H9 (cell line): ENCODE data around the gene ERVV-1. TPM values are rescaled to one million over a fixed set of nuclear protein-coding genes. Genes with fewer than 3 reads are reported as not detected.
A peak's percentile ranks its signal among the peaks of the same experiment; 100 is the strongest.

Source experiments
- DNase-seq: peaks from one replicate; pipeline ENCODE4 v3.0.0-alpha.2; 2017
- H2AFZ ChIP-seq: one replicate; pipeline ENCODE4 v1.6.1; 2013; ENCODE audit warnings: mild to moderate bottlenecking, low read length, control low read depth, moderate library complexity
- H2AK5ac ChIP-seq: 2 replicates; pipeline ENCODE4 v1.6.1; 2013; ENCODE audit warnings: low read length, control low read depth, mixed read lengths; ENCODE audit not compliant: insufficient read length
- H2BK120ac ChIP-seq: one replicate; pipeline ENCODE4 v1.6.1; 2013; ENCODE audit warnings: low read depth, mild to moderate bottlenecking, low read length, control low read depth, inconsistent platforms; ENCODE audit not compliant: poor library complexity, severe bottlenecking
- H2BK12ac ChIP-seq: 2 replicates; pipeline ENCODE4 v1.6.1; 2013; ENCODE audit warnings: low read length, control low read depth, mixed read lengths, low read depth; ENCODE audit not compliant: insufficient read length
- H2BK15ac ChIP-seq: 2 replicates; pipeline ENCODE4 v1.6.1; 2013; ENCODE audit warnings: low read depth, low read length, control low read depth
- H2BK20ac ChIP-seq: one replicate; pipeline ENCODE4 v1.6.1; 2013; ENCODE audit warnings: low read depth, mild to moderate bottlenecking, low read length, control low read depth, inconsistent platforms; ENCODE audit not compliant: poor library complexity, severe bottlenecking
- H2BK5ac ChIP-seq: 2 replicates; pipeline ENCODE4 v1.6.1; 2013; ENCODE audit warnings: low read length, control low read depth, mixed read lengths; ENCODE audit not compliant: insufficient read length
- H3K14ac ChIP-seq: 2 replicates; pipeline ENCODE4 v1.6.1; 2013; ENCODE audit warnings: low read length, control low read depth; ENCODE audit not compliant: insufficient read depth
- H3K18ac ChIP-seq: 2 replicates; pipeline ENCODE4 v1.6.1; 2013; ENCODE audit warnings: low read depth, mild to moderate bottlenecking, mixed read lengths, low read length, control low read depth; ENCODE audit not compliant: insufficient read length
- H3K23ac ChIP-seq: 2 replicates; pipeline ENCODE4 v1.6.1; 2013; ENCODE audit warnings: low read length, control low read depth, mixed read lengths, low read depth; ENCODE audit not compliant: insufficient read length
- H3K23me2 ChIP-seq: 2 replicates; pipeline ENCODE4 v1.6.1; 2013; ENCODE audit warnings: low read depth, mild to moderate bottlenecking, mixed read lengths, low read length, control low read depth; ENCODE audit not compliant: insufficient read length, poor library complexity, severe bottlenecking
- H3K27ac ChIP-seq: 2 replicates; pipeline ENCODE4 v1.5.1; 2013; ENCODE audit warnings: low read length, control low read depth, mixed read lengths, low read depth; ENCODE audit not compliant: insufficient read length
- H3K27me3 ChIP-seq: 2 replicates; pipeline ENCODE4 v1.6.1; 2013; ENCODE audit warnings: low read length, control low read depth, inconsistent platforms; ENCODE audit not compliant: insufficient read depth
- H3K4ac ChIP-seq: 2 replicates; pipeline ENCODE4 v1.6.1; 2013; ENCODE audit warnings: low read depth, mild to moderate bottlenecking, control low read depth, inconsistent platforms, low read length, moderate library complexity
- H3K4me1 ChIP-seq: 2 replicates; pipeline ENCODE4 v1.6.1; 2013; ENCODE audit warnings: low read length, control low read depth, inconsistent platforms; ENCODE audit not compliant: insufficient read depth
- H3K4me2 ChIP-seq: 2 replicates; pipeline ENCODE4 v1.6.1; 2013; ENCODE audit warnings: low read length, control low read depth, mixed read lengths; ENCODE audit not compliant: insufficient read length, insufficient read depth
- H3K56ac ChIP-seq: 2 replicates; pipeline ENCODE4 v1.6.1; 2013; ENCODE audit warnings: low read depth, mild to moderate bottlenecking, mixed read lengths, low read length, control low read depth; ENCODE audit not compliant: insufficient read length
- H3K79me1 ChIP-seq: 2 replicates; pipeline ENCODE4 v1.6.1; 2013; ENCODE audit warnings: low read depth, mild to moderate bottlenecking, moderate library complexity, low read length, control low read depth, inconsistent platforms; ENCODE audit not compliant: insufficient read depth, poor library complexity, severe bottlenecking
- H3K79me2 ChIP-seq: 2 replicates; pipeline ENCODE4 v1.6.1; 2013; ENCODE audit warnings: low read length, control low read depth, inconsistent platforms; ENCODE audit not compliant: insufficient read depth
- H3K9ac ChIP-seq: 2 replicates; pipeline ENCODE4 v1.6.1; 2013; ENCODE audit warnings: low read length, control low read depth, mixed read lengths; ENCODE audit not compliant: insufficient read length; ENCODE audit errors: extremely low read depth
- H3K9me3 ChIP-seq: one replicate; pipeline ENCODE4 v1.6.1; 2013; ENCODE audit warnings: low read depth, low read length, inconsistent platforms; ENCODE audit not compliant: control insufficient read depth
- H3T11ph ChIP-seq: one replicate; pipeline ENCODE4 v1.6.1; 2013; ENCODE audit warnings: mild to moderate bottlenecking, low read length, control low read depth, inconsistent platforms
- H4K20me1 ChIP-seq: one replicate; pipeline ENCODE4 v1.6.1; 2013; ENCODE audit not compliant: control insufficient read depth, insufficient read length, insufficient read depth
- H4K5ac ChIP-seq: 2 replicates; pipeline ENCODE4 v1.6.1; 2013; ENCODE audit warnings: low read depth, mild to moderate bottlenecking, mixed read lengths, low read length, control low read depth; ENCODE audit not compliant: insufficient read length
- H4K8ac ChIP-seq: replicated peaks from 2 replicates; pipeline ENCODE4 v1.6.1; 2013; ENCODE audit warnings: low read length, control low read depth, mixed read lengths, low read depth; ENCODE audit not compliant: insufficient read length
- H4K91ac ChIP-seq: 2 replicates; pipeline ENCODE4 v1.6.1; 2013; ENCODE audit warnings: low read depth, mild to moderate bottlenecking, moderate library complexity, mixed read lengths, low read length, control low read depth; ENCODE audit not compliant: insufficient read length
- H3K27ac Mint-ChIP-seq, 3 experiments: 2 replicates in 2 of 3; 3 replicates in 1 of 3; pipeline ENCODE4 v1.8.0; 2020 to 2021; ENCODE audit warnings: mixed read lengths in 3 of 3, mild to moderate bottlenecking in 1 of 3, moderate library complexity in 1 of 3
- H3K27me3 Mint-ChIP-seq: 2 replicates; pipeline ENCODE4 v1.8.0; 2021; ENCODE audit warnings: low read depth, mild to moderate bottlenecking, moderate library complexity, mixed read lengths
- H3K36me3 Mint-ChIP-seq, 3 experiments: 2 replicates in 2 of 3; 3 replicates in 1 of 3; pipeline ENCODE4 v1.8.0; 2020 to 2021; ENCODE audit warnings: low read depth in 3 of 3, mixed read lengths in 3 of 3; ENCODE audit not compliant: insufficient read depth in 1 of 3
- H3K4me1 Mint-ChIP-seq, 2 experiments: 2 replicates each; pipeline ENCODE4 v1.8.0; 2020; ENCODE audit warnings: mixed read lengths in 2 of 2
- H3K4me3 Mint-ChIP-seq, 2 experiments: 2 replicates in 1 of 2; 3 replicates in 1 of 2; pipeline ENCODE4 v1.8.0; 2020 to 2021; ENCODE audit warnings: mild to moderate bottlenecking in 2 of 2, mixed read lengths in 2 of 2, moderate library complexity in 1 of 2
- H3K9me3 Mint-ChIP-seq, 2 experiments: 2 replicates in 1 of 2; 3 replicates in 1 of 2; pipeline ENCODE4 v1.8.0; 2020; ENCODE audit warnings: mild to moderate bottlenecking in 2 of 2, mixed read lengths in 2 of 2, moderate library complexity in 1 of 2
- WGBS: extraction: QIAGEN DNeasy Blood & Tissue Kit; methylation state at CpG from one replicate; pipeline ENCODE4 v1.1.7; 2013; ENCODE audit warnings: missing lambda C conversion rate, low lambda C conversion rate, mixed read lengths; ENCODE audit not compliant: insufficient read length; ENCODE audit errors: extremely low coverage; 5-methylcytosine and 5-hydroxymethylcytosine counted together
- total RNA-seq: library from RNA; stranded (reverse); gene quantifications from 2 replicates; pipeline ENCODE4 v1.2.1, GENCODE V29; 2021
- TF ChIP-seq, protein P1 (sequence below): fragments of 200-600 bp; sonication (generic); conservative IDR thresholded peaks from 3 replicates; pipeline ENCODE4 v1.8.0; 2021; ENCODE audit warnings: antibody characterized with exemption, mild to moderate bottlenecking

The ERVV-1 gene
- total RNA-seq, 1 experiment from 2014 or later: not detected

DNA sequence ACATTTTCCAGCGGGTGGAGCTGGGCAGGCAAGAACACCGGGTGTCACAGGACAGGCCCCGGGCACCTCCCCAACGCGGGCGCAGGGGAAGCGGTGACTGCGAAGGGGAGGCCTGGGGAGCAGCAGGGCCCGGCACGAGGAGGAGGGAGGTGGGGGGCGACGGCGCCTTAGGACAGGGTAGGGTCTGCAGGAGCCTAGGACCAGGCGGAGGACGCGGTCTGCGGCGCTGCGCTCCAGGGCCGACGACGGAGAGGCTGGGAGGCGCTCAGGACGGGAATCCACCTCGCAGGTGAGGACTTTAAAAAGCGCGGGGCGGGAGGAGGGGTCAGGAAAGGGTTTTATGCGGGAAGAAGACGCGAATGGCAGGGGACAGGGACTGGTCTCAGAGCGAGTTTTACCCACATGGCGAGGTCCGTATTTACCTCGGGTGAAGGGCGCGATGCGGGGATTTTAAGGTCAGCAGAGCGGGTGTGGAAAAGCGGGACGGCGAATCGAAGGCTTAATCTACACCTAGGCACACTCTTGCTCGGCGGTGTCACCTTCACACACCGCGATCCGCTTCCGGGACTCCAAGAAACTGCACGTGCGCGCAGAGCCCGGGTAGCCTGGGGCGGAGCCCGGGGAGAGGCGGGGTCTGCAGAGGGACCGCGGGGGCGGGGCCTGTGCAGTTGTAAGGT lies 44.3 kb downstream of the ERVV-1 start:
- H3K4me1 Mint-ChIP-seq: peaks cover 3 to 8% of the 10 kb centered on the region in 2 experiments
- H3K27ac Mint-ChIP-seq: peak overlapping the region in 2 of 3 experiments; percentile 91 to 96; a peak in 3 of 7 replicates
- peaks cover 3 to 15% (median 6%) of the 10 kb centered on the region in 3 experiments; a peak in 6 of 7 replicates for H3K36me3 Mint-ChIP-seq

More for the DNA sequence above, 44.3 kb downstream of the ERVV-1 start:
- H4K5ac ChIP-seq: no peak overlapping the region
- Mint-ChIP-seq H3K9me3 (peaks cover 29 to 42% of the 10 kb centered on the region in 2 experiments), H3K27me3 (peaks cover 38% of the 10 kb centered on the region), H3K4me3 (peak overlapping the region; percentile 85 to 86)
- no peak overlapping the region for H2AK5ac ChIP-seq
- peak; percentile 83 for DNase-seq
- no peak overlapping the region for H2BK5ac ChIP-seq
- H3K23me2 ChIP-seq: peaks cover 11% of the 10 kb centered on the region
- no peaks in the 10 kb centered on the region for H4K20me1 ChIP-seq
- no peak overlapping the region for H4K8ac ChIP-seq
- peak overlapping the region; percentile 33 for H2BK12ac ChIP-seq
- peak overlapping the region; percentile 85 for H3K4me2 ChIP-seq
- H3K27ac ChIP-seq: no peak overlapping the region
- no peak overlapping the region for H3K23ac ChIP-seq
- H3K4ac ChIP-seq: no peak overlapping the region; the same call in 1 of the 2 replicates
- H3K18ac ChIP-seq: peak overlapping the region; percentile 83
- no peak overlapping the region for H3K56ac ChIP-seq
- no peaks in the 10 kb centered on the region for H3K9me3 ChIP-seq
- no peak overlapping the region for H3T11ph ChIP-seq
- peak overlapping the region; percentile 47 for H3K9ac ChIP-seq
- H3K4me1 ChIP-seq: no peaks in the 10 kb centered on the region
- no peaks in the 10 kb centered on the region for H3K79me2 ChIP-seq
- peak overlapping the region; percentile 27 for H2AFZ ChIP-seq
- peak overlapping the region; percentile 68 for H3K14ac ChIP-seq
- no peak overlapping the region for H4K91ac ChIP-seq
- H3K27me3 ChIP-seq: peaks cover 3% of the 10 kb centered on the region; the same call in 1 of the 2 replicates
- no peak overlapping the region for H2BK120ac ChIP-seq
- no CpG with 5 or more reads among the region's 59 CpGs for WGBS
- H2BK15ac ChIP-seq: 0 out of 2 replicates have a peak overlapping the region, but pooled peaks have one; percentile 65
- TF ChIP-seq, protein P1, sequence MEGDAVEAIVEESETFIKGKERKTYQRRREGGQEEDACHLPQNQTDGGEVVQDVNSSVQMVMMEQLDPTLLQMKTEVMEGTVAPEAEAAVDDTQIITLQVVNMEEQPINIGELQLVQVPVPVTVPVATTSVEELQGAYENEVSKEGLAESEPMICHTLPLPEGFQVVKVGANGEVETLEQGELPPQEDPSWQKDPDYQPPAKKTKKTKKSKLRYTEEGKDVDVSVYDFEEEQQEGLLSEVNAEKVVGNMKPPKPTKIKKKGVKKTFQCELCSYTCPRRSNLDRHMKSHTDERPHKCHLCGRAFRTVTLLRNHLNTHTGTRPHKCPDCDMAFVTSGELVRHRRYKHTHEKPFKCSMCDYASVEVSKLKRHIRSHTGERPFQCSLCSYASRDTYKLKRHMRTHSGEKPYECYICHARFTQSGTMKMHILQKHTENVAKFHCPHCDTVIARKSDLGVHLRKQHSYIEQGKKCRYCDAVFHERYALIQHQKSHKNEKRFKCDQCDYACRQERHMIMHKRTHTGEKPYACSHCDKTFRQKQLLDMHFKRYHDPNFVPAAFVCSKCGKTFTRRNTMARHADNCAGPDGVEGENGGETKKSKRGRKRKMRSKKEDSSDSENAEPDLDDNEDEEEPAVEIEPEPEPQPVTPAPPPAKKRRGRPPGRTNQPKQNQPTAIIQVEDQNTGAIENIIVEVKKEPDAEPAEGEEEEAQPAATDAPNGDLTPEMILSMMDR: no peak
- H3K79me1 ChIP-seq: no peaks in the 10 kb centered on the region
- no peak overlapping the region for H2BK20ac ChIP-seq

Other genes with a start within 250 kb of the ERVV-1 start
- gene ZNF600, start 227.1 kb upstream of the ERVV-1 start, total RNA-seq: 8.0 and 9.3 TPM in 2 replicates
- 23.6 and 31.3 TPM in 2 replicates for gene ZNF28, start 192.3 kb upstream of the ERVV-1 start, total RNA-seq
- 34.0 and 34.7 TPM in 2 replicates for gene ZNF468, start 156.3 kb upstream of the ERVV-1 start, total RNA-seq
- 20.2 and 26.1 TPM in 2 replicates for gene ZNF320, start 116.3 kb upstream of the ERVV-1 start, total RNA-seq
- 12.1 and 13.4 TPM in 2 replicates for gene ZNF888, start 90.5 kb upstream of the ERVV-1 start, total RNA-seq
- gene ZNF816, start 51.0 kb upstream of the ERVV-1 start, total RNA-seq: 14.0 and 15.1 TPM in 2 replicates
- not detected in 2 replicates for gene ERVV-2, start 30.8 kb downstream of the ERVV-1 start, total RNA-seq
- 31.1 and 31.7 TPM in 2 replicates for gene ZNF160, start 89.5 kb downstream of the ERVV-1 start, total RNA-seq
- 10.3 and 12.3 TPM in 2 replicates for gene ZNF415, start 119.0 kb downstream of the ERVV-1 start, total RNA-seq
- 17.8 and 18.8 TPM in 2 replicates for gene ZNF347, start 145.1 kb downstream of the ERVV-1 start, total RNA-seq
- 3.7 and 3.8 TPM in 2 replicates for gene ZNF665, start 179.4 kb downstream of the ERVV-1 start, total RNA-seq
- 39.3 and 40.5 TPM in 2 replicates for gene ZNF677, start 241.0 kb downstream of the ERVV-1 start, total RNA-seq
- gene VN1R2, start 244.4 kb downstream of the ERVV-1 start, total RNA-seq: not detected in 2 replicates